Endothelial cell (in vitro differentiated cells): Measurements from ENCODE around the gene CCL20. TPM values are rescaled to one million over a fixed set of nuclear protein-coding genes. Genes with fewer than 3 reads are reported as not detected.

ENCODE experiments used
- DNase-seq: peaks from one replicate; pipeline ENCODE4 v3.0.0; 2021; ENCODE audit warnings: low spot score
- H3K27ac Mint-ChIP-seq: one replicate; pipeline ENCODE4 v1.8.0; 2021; ENCODE audit warnings: mixed read lengths, inconsistent platforms; ENCODE audit not compliant: unreplicated experiment
- H3K27me3 Mint-ChIP-seq: one replicate; pipeline ENCODE4 v1.8.0; 2021; ENCODE audit warnings: mild to moderate bottlenecking, moderate library complexity, mixed read lengths, inconsistent platforms; ENCODE audit not compliant: unreplicated experiment
- H3K36me3 Mint-ChIP-seq: one replicate; pipeline ENCODE4 v1.8.0; 2021; ENCODE audit warnings: mild to moderate bottlenecking, low read depth, mixed read lengths, inconsistent platforms; ENCODE audit not compliant: unreplicated experiment
- H3K4me1 Mint-ChIP-seq: one replicate; pipeline ENCODE4 v1.8.0; 2021; ENCODE audit warnings: mild to moderate bottlenecking, mixed read lengths, inconsistent platforms; ENCODE audit not compliant: unreplicated experiment
- H3K4me3 Mint-ChIP-seq: one replicate; pipeline ENCODE4 v1.8.0; 2021; ENCODE audit warnings: mild to moderate bottlenecking, mixed read lengths, inconsistent platforms; ENCODE audit not compliant: unreplicated experiment
- H3K9me3 Mint-ChIP-seq: one replicate; pipeline ENCODE4 v1.8.0; 2021; ENCODE audit warnings: mixed read lengths, inconsistent platforms; ENCODE audit not compliant: unreplicated experiment
- long read RNA-seq: library from polyadenylated mRNA; unstranded; transcript quantifications from one replicate; pipeline ENCODE4 v2.0.0, GENCODE V29; 2020; ENCODE audit not compliant: unreplicated experiment
- total RNA-seq: library from RNA; stranded (reverse); fragmentation: NEBNext Ultra II Directional; extraction: Animal tissue kit (Norgen Biotek cat#: 25700); gene quantifications from one replicate; pipeline ENCODE4 v1.2.1, GENCODE V29; 2021; ENCODE audit not compliant: unreplicated experiment
- TF ChIP-seq, protein P1 (sequence below): fragments of 200-600 bp; sonication (generic); IDR thresholded peaks from one replicate; pipeline ENCODE4 v1.5.0; 2021; ENCODE audit warnings: antibody characterized with exemption; ENCODE audit not compliant: unreplicated experiment

The CCL20 gene, protein sequence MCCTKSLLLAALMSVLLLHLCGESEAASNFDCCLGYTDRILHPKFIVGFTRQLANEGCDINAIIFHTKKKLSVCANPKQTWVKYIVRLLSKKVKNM
- not detected for total RNA-seq
- long read RNA-seq, result 0 reads

DNA sequence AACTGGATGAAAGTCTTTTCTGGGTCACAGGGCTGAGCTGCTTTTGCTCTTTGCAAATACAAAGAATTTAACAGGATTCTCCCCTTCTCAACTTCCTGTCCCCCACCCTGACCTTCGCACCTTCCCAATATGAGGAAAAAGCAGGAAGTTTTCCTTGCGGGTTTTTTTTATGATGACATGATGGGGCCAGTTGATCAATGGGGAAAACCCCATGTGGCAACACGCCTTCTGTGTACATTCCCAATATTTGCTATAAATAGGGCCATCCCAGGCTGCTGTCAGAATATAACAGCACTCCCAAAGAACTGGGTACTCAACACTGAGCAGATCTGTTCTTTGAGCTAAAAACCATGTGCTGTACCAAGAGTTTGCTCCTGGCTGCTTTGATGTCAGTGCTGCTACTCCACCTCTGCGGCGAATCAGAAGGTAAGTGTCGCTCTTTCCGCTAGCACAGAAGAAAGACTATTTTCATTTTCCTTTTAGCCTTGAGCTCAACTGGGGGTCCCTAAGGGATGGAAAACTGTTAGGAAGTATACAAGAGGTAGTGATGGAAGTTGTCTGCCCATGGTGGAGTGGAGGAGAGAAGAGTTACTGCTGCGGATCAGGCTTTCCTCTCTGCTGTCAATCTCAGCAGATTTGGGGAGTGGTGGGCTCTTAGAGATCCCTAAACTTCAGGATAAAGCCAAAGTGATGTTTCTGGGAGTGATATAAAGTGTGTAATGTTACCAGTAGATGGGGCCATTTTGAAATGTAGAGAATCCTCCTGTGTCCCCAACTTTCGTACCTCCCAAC, at the start of gene CCL20:
TSS of gene CCL20 (plus strand) at position 281 of the 792 bp plus-strand sequence. CDS start at position 351, 70 bp downstream.
- DNase-seq, result no peak
- Mint-ChIP-seq H3K36me3 (no peaks in the 10 kb centered on the region), H3K4me3 (no peak within 1 kb of the TSS), H3K27ac (no peak within 1 kb of the TSS), H3K27me3 (no peaks in the 10 kb centered on the region), H3K4me1 (peaks cover 10% of the 10 kb centered on the region), H3K9me3 (no peaks in the 10 kb centered on the region)
- TF ChIP-seq, protein P1, sequence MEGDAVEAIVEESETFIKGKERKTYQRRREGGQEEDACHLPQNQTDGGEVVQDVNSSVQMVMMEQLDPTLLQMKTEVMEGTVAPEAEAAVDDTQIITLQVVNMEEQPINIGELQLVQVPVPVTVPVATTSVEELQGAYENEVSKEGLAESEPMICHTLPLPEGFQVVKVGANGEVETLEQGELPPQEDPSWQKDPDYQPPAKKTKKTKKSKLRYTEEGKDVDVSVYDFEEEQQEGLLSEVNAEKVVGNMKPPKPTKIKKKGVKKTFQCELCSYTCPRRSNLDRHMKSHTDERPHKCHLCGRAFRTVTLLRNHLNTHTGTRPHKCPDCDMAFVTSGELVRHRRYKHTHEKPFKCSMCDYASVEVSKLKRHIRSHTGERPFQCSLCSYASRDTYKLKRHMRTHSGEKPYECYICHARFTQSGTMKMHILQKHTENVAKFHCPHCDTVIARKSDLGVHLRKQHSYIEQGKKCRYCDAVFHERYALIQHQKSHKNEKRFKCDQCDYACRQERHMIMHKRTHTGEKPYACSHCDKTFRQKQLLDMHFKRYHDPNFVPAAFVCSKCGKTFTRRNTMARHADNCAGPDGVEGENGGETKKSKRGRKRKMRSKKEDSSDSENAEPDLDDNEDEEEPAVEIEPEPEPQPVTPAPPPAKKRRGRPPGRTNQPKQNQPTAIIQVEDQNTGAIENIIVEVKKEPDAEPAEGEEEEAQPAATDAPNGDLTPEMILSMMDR, result no peak

DNA sequence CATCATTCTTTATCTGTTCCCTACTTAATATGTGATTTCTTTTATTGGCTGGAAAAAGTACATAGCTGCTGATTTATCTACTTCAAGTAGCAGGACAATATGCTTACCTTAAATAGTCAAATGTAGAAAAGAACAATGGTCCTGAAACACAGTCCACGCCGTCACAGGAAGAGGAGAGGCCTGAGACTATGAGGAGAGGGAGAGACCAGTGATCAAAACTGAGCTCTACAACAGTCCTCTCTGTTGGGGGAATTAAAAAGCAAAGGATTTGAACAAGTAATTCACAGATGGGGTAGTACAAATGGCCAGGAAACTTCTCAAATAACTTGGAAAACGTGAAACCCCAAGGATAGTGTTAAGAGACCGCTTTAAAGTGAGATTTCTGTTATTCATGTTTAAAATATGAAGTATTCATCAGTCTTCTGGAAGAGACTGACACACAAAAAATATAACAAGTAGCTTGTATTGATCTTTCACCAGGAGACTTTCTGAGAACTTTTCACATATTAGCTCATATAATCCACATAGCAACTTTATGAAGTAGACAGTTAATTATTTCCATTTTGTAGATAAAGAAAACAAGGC, 47.8 kb upstream of the CCL20 start:
- H3K4me3 Mint-ChIP-seq, result no peak overlapping the region
- no peaks in the 10 kb centered on the region for H3K36me3 Mint-ChIP-seq
- H3K27ac Mint-ChIP-seq, result peak overlapping the region; percentile 26
- DNase-seq, result no peak
- no peaks in the 10 kb centered on the region for H3K27me3 Mint-ChIP-seq
- TF ChIP-seq, protein P1, result no peak
- no peaks in the 10 kb centered on the region for H3K9me3 Mint-ChIP-seq
- peaks cover 6% of the 10 kb centered on the region for H3K4me1 Mint-ChIP-seq

DNA sequence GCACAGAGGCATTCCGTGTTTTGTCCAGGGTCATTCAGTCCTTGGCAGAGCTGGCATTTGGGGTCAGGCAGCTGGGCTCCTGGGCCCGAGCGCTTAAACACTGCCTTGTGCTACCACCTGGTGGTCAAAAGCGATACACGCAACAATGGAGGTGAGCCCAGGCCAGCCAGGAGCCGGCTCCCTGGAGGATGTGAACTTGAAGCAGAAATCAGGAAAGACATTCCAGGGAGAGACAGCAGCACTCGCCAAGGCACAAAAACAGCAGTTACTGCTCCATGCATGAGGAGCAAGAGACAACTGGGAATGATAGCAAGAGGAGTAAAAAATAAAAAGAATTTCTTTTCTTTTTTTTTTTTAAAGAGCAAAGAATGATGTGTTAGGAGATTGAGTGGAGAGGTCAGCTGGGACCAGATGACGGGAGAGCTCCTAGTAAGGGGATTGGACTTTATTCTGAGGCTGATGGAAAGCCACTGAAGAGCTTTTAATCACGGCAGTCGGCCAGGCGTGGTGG, 47.2 kb upstream of the CCL20 start:
- peak; percentile 87 for DNase-seq
- TF ChIP-seq, protein P1, result peak; percentile 81
- no peaks in the 10 kb centered on the region for H3K36me3 Mint-ChIP-seq
- H3K27me3 Mint-ChIP-seq, result no peaks in the 10 kb centered on the region
- no peak overlapping the region for H3K4me3 Mint-ChIP-seq
- no peaks in the 10 kb centered on the region for H3K9me3 Mint-ChIP-seq
- peaks cover 6% of the 10 kb centered on the region for H3K4me1 Mint-ChIP-seq
- H3K27ac Mint-ChIP-seq, result peak overlapping the region; percentile 26

DNA sequence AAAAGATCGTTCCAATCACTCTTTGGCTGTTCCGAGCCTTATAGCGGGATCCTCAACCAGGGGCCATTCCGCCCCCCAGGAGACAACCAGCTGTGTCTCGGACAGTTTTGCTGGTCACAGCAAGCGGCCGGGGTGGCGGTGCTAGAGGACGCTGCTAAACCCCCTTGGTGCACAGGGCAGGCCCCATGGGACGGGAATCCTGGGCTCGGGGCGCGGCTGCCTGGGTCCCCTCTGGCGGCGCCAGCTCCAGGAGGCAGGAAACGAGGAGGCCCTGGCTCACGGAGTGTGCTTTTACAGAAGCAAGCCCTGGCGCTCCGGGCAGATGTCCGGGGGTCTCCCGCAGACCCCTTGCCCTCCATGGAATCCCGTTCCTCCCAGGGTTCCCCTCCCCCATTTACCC, 45.8 kb upstream of the CCL20 start:
- Mint-ChIP-seq H3K9me3 (no peaks in the 10 kb centered on the region), H3K4me1 (peaks cover 6% of the 10 kb centered on the region), H3K27ac (no peak overlapping the region), H3K36me3 (no peaks in the 10 kb centered on the region), H3K27me3 (no peaks in the 10 kb centered on the region), H3K4me3 (no peak overlapping the region)
- DNase-seq, result no peak
- TF ChIP-seq, protein P1, result no peak
